GM12891 (cell line): ENCODE measurements around the gene ZMIZ2.

ENCODE experiments used
- PAX5 ChIP-seq: IDR thresholded peaks from 2 replicates; pipeline ENCODE4 v1.6.1; 2011; ENCODE audit warnings: low read length, moderate library complexity, mild to moderate bottlenecking; ENCODE audit not compliant: insufficient read depth, severe bottlenecking
- POLR2A ChIP-seq: IDR thresholded peaks from 2 replicates; pipeline ENCODE4 v1.6.1; 2011; ENCODE audit warnings: low read depth, low read length, control low read depth
- POLR2AphosphoS5 ChIP-seq: IDR thresholded peaks from 2 replicates; pipeline ENCODE4 v1.6.1; 2011; ENCODE audit warnings: low read depth, low read length, control low read depth
- POU2F2 ChIP-seq: IDR thresholded peaks from 2 replicates; pipeline ENCODE4 v1.6.1; 2011; ENCODE audit warnings: low read depth, mild to moderate bottlenecking, control low read depth, low read length, moderate library complexity
- SPI1 ChIP-seq: IDR thresholded peaks from 2 replicates; pipeline ENCODE4 v1.6.1; 2011; ENCODE audit warnings: low read depth, low read length, control low read depth
- TAF1 ChIP-seq: IDR thresholded peaks from 2 replicates; pipeline ENCODE4 v1.6.1; 2011; ENCODE audit warnings: low read depth, low read length, control low read depth

DNA sequence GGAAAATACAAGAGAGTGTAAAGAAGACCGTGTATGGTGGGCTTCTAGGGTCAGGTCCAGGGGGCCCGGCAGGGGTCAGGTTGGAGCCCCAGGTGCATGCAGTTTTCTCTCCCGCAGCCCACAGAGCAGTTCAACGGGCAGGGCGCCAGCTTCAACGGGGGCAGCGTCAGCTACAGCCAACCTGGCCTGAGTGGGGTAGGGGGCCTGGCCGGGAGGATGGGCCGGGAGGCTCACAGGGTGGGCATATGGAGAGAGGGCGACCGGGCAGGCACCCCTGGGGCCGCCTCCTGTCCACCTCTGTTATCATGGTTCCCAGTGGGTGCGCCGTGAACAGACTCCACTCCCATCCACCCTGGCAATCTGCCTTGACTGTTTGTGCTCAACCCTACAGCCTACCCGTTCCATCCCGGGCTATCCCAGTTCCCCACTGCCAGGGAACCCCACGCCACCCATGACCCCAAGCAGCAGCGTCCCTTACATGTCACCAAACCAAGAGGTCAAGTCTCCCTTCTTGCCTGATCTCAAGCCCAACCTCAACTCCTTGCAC is 11.5 kb downstream of the ZMIZ2 start:
- TF ChIP-seq POLR2A (no peak), POLR2AphosphoS5 (no peak), TAF1 (no peak), SPI1 (no peak), POU2F2 (no peak), PAX5 (no peak)
